Gastroesophageal sphincter (tissue), 3 donors: ENCODE data around the gene PNMA6F.

ENCODE experiments used
- CTCF ChIP-seq, 4 experiments: fragments of 200-600 bp in 2 of 4; fragments of 450-650 bp in 2 of 4; sonication (generic) in 1 of 4; IDR thresholded peaks; one replicate each; pipeline ENCODE4 v1.5.1; 2017 to 2019; ENCODE audit warnings: antibody characterized with exemption in 4 of 4, mild to moderate bottlenecking in 2 of 4, moderate library complexity in 2 of 4
- EP300 ChIP-seq: sonication (generic); formaldehyde crosslinking; IDR thresholded peaks from one replicate; pipeline ENCODE4 v1.6.1; 2017; ENCODE audit warnings: antibody characterized with exemption, mild to moderate bottlenecking
- POLR2A ChIP-seq, 2 donors: fragments of 450-650 bp; IDR thresholded peaks; one replicate each; pipeline ENCODE4 v1.6.1; 2017; ENCODE audit warnings: antibody characterized with exemption in 2 of 2, mild to moderate bottlenecking in 2 of 2, moderate library complexity in 1 of 2
- POLR2AphosphoS5 ChIP-seq: sonication (generic); formaldehyde crosslinking; IDR thresholded peaks from one replicate; pipeline ENCODE4 v1.6.1; 2017; ENCODE audit warnings: antibody characterized with exemption

GRCh38 chrX:153366119-153366518 is 44.6 kb upstream of the PNMA6F start:
- TF ChIP-seq CTCF (IDR thresholded peaks at IDR 0.05) = no peak
- no peak for TF ChIP-seq POLR2A (IDR thresholded peaks at IDR 0.05)
- no peak for TF ChIP-seq POLR2AphosphoS5
- no peak for TF ChIP-seq EP300
